Right cardiac atrium (tissue), 5 donors: Measurements from ENCODE around the gene UBR1. TPM values are rescaled to one million over a fixed set of nuclear protein-coding genes. Genes with fewer than 3 reads are reported as not detected.

Source experiments
- ATAC-seq, 2 donors: fragments of 200-7000 bp; cut with Tn5 transposase; one replicate each; pipeline versions ENCODE4 v1.8.0 to v1.9.1; 2020; ENCODE audit warnings: moderate library complexity in 2 of 2, mild to moderate bottlenecking in 1 of 2
- DNase-seq, 3 donors: peaks; one replicate each; pipeline ENCODE4 v3.0.0-alpha.2; 2020
- H3K27ac ChIP-seq: one replicate; pipeline ENCODE4 v1.5.1; 2013; ENCODE audit warnings: mild to moderate bottlenecking, low read length, control low read depth, moderate library complexity
- H3K27me3 ChIP-seq: one replicate; pipeline ENCODE4 v1.6.1; 2013; ENCODE audit not compliant: control insufficient read depth, insufficient read depth
- H3K4me1 ChIP-seq: one replicate; pipeline ENCODE4 v1.6.1; 2013; ENCODE audit warnings: low read length; ENCODE audit not compliant: control insufficient read depth, insufficient read depth
- H3K4me3 ChIP-seq: one replicate; pipeline ENCODE4 v1.5.1; 2013; ENCODE audit warnings: low read length, control low read depth
- H3K9me3 ChIP-seq: one replicate; pipeline ENCODE4 v1.6.1; 2013; ENCODE audit warnings: low read length; ENCODE audit not compliant: control insufficient read depth
- WGBS: extraction: QIAGEN DNeasy Blood & Tissue Kit; methylation state at CpG from one replicate; pipeline ENCODE4 v1.1.7; 2013; 5-methylcytosine and 5-hydroxymethylcytosine counted together
- intact Hi-C, 4 donors: fragments of 100-400 bp; cut with DNase I; formaldehyde crosslinking; loops; one replicate each; pipeline versions ENCODE4 v1.11.0 to v1.14.0; 2022 to 2023
- polyA plus RNA-seq: library from polyadenylated mRNA; stranded (reverse); fragments of 200-250 nt; gene quantifications from one replicate; pipeline ENCODE4 v1.2.3, GENCODE V29; 2013
- total RNA-seq, 4 donors: library from RNA; stranded (reverse); fragmentation: NEBNext Ultra II Directional; extraction: Animal tissue kit (Norgen Biotek cat#: 25700); gene quantifications; one replicate each; pipeline ENCODE4 v1.2.1, GENCODE V29; 2021
- donor health status: healthy with polysubstance abuse.
- donor health status: DM: no; HTN: yes; CAD: no.
- donor health status: DM: no; HTN: no; CAD: no.
- donor health status: DM: no; HTN: yes; CAD: no; lungs with severe emphysema.
- donor health status: DM: yes; HTN: yes; CAD: no.

UBR1 gene
- total and polyA plus RNA-seq, 5 donors = 6.1 to 25.5 (median 20.9) TPM

DNA sequence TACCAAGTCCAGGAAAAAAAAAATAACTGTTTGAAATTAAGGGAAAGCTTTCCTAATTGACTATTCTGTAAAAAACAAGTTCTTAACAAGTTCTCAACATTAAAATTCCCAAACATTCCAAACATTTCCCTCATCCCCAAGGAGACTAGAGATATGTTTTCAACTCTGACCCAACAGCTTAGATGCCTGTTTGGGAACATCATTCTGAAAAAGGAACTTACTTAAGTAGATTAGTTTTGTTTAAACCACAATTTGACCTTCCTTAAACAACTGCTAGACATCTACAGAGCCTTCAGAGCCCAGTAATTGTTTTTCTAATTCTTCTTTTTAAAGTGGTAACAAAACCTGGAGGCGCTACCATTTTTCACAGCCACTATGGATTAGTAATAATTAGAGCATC is 12.8 kb downstream of the UBR1 start:
- 89% methylated on average over 1 of the region's 1 CpG for WGBS
- no peaks in the 10 kb centered on the region for H3K4me1 ChIP-seq
- ATAC-seq (no peak), DNase-seq (no peak)
- H3K9me3 ChIP-seq = no peaks in the 10 kb centered on the region
- intact Hi-C loops = no loop called here
- H3K4me3 ChIP-seq = no peak overlapping the region
- no peaks in the 10 kb centered on the region for H3K27me3 ChIP-seq
- no peak overlapping the region for H3K27ac ChIP-seq

DNA sequence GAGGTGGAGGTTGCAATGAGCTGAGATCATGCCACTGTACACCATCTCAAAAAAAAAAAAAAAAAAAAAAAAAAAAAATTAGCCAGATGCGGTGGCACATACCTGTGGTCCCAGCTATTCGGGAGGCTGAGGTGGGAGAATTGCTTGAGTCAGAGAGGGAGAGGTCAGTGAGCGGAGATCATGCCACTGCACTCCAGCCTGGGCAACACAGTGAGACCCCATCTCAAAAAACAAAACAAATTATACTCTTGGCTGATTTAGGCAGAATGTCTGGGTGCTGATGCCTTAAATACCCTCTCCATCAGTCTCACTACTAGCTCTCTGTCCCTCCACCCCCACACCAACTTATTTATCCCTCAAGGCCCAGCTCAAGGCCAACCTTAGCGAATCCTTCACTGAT is 14.0 kb downstream of the UBR1 start:
- no peak for DNase-seq
- H3K27ac ChIP-seq = peak overlapping the region; percentile 45
- H3K4me1 ChIP-seq = no peaks in the 10 kb centered on the region
- H3K4me3 ChIP-seq = no peak overlapping the region
- no peaks in the 10 kb centered on the region for H3K27me3 ChIP-seq
- intact Hi-C loops = no loop called here
- no peaks in the 10 kb centered on the region for H3K9me3 ChIP-seq
- ATAC-seq = no peak
- WGBS = 98% methylated on average over 4 of the region's 4 CpGs

DNA sequence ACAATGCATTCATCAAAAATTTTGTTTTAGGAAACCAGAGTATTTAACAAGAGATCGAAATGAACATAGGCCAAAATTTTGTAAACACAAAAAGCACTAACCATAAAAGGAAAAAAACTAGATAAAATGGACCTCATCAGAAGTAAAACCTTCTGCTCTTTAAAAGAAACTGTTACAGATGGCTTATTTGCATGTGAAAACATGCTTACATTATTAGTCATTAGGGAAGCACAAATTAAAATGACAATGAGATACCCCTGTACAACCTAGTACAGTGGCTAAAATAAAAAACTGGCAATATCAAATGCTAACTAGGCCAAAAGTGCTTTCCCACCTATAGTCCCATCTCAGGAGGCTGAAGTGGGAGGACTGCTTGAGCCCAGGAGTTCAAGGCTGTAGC is 19.3 kb downstream of the UBR1 start:
- DNase-seq (no peak), ATAC-seq (no peak)
- intact Hi-C loops = no loop called here
- 58% methylated on average over 1 of the region's 1 CpG for WGBS
- Histone ChIP-seq H3K4me1 (peaks cover 2% of the 10 kb centered on the region), H3K4me3 (no peak overlapping the region), H3K27me3 (no peaks in the 10 kb centered on the region), H3K9me3 (no peaks in the 10 kb centered on the region), H3K27ac (no peak overlapping the region)

DNA sequence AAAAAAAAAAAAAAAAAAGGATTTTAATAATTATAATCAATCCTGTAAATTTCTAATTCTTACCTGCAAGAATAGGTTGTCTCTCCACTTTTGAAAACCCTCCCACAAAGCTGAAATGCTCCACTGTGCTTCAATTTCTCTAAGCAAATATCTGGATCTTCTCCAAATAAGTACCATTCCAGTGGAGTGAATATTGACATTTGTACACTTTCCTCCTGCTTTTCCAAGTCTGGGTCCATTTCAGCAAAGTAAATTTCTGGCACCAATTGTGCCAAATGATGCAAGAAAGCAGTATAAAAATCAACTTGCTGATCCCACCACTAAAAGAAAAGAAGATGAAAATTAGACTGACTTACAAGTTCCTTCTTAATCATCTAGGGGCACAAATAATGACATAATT is 19.9 kb downstream of the UBR1 start:
- H3K27me3 ChIP-seq = no peaks in the 10 kb centered on the region
- no peak overlapping the region for H3K27ac ChIP-seq
- ATAC-seq = no peak
- H3K4me3 ChIP-seq = no peak overlapping the region
- intact Hi-C loops = no loop called here
- H3K9me3 ChIP-seq = no peaks in the 10 kb centered on the region
- peaks cover 2% of the 10 kb centered on the region for H3K4me1 ChIP-seq
- DNase-seq = no peak

DNA sequence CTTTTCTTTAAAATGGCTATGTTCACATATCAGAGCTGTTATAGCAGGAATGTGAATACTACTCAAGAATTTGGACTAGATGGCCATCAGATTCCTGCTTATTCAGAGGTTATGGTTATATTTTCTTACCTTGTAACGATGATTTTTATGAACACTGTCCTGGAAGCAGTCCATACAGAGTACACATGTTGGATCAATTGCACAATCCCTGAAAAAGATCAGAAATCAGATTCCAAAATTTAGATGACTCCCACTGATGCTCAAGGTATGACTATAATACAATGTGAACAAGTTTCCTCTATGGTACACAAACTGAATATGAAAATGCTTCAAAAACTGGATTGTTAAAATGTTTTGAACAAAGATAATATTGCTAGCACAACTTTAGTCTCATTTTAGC is 23.3 kb downstream of the UBR1 start:
- DNase-seq (no peak), ATAC-seq (no peak)
- H3K4me3 ChIP-seq = no peak overlapping the region
- no peak overlapping the region for H3K27ac ChIP-seq
- H3K27me3 ChIP-seq = no peaks in the 10 kb centered on the region
- WGBS = 94% methylated on average over 1 of the region's 1 CpG
- H3K4me1 ChIP-seq = peaks cover 2% of the 10 kb centered on the region
- intact Hi-C loops = no loop called here
- H3K9me3 ChIP-seq = no peaks in the 10 kb centered on the region

DNA sequence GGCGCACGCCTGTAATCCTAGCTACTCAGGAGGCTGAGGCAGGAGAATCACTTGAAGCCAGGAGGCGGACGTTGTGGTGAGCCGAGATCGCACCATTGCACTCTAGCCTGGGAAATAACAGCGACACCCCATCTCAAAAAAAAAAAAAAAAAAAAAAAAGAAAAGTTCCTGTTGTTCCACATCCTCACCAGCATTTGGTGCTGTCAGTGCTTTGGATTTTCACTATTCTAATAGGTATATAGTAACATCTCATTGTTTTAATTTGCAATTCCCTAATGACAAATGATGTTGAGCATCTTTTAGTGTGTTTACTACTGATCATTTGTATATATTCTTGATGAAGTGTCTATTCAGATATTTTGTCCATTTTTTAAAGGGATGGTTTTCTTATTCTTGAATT is 24.6 kb downstream of the UBR1 start:
- DNase-seq (no peak), ATAC-seq (no peak)
- Histone ChIP-seq H3K4me3 (no peak overlapping the region), H3K9me3 (no peaks in the 10 kb centered on the region), H3K4me1 (no peaks in the 10 kb centered on the region), H3K27ac (no peak overlapping the region), H3K27me3 (no peaks in the 10 kb centered on the region)
- intact Hi-C loops = no loop called here
- WGBS = 98% methylated on average over 7 of the region's 7 CpGs

DNA sequence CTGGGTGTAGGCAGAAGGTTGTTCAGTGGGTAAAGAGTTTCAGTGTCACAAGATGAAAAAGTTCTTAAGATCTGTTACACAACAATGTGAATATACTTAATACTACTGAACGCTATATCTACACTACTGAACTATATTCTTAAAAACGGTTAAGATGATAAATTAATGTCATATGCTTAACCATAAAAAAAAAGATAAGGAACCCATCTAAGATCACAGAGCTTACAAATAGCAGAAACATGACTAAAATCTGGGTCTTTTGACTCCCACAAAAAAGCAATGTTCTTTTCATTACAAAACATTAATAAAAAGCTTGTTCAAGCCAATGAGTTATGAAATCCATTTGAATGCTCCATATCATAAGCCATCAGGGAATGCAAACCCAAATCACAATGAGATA is 34.4 kb downstream of the UBR1 start:
- Histone ChIP-seq H3K4me1 (no peaks in the 10 kb centered on the region), H3K4me3 (no peak overlapping the region), H3K9me3 (no peaks in the 10 kb centered on the region), H3K27me3 (no peaks in the 10 kb centered on the region), H3K27ac (no peak overlapping the region)
- DNase-seq = no peak
- no peak for ATAC-seq
- intact Hi-C loops = loop anchor here in 1 of 4 donors (5.0 kb wide), 1 partner anchor 34 kb away; no protein-coding TSS in a partner anchor
- 85% methylated on average over 2 of the region's 2 CpGs for WGBS

DNA sequence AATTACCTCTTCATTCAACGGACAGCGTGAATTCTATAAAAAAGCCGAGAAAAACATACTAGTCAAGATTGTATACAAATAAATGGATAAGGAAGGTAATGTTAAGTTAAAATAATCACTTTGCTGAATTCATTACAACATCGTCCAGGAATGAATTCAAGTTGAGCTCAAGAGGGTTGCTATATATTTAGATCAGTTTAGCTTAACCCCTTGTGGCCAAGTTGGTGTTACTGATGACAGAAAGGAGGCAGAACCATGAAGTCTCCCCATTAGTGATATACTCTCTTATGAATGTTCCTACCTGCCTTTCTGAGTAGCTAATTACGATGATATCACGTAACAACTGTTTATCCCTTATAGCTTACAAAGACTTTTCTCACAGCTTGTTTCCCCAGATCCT is 34.9 kb downstream of the UBR1 start:
- DNase-seq (no peak), ATAC-seq (no peak)
- no peak overlapping the region for H3K27ac ChIP-seq
- no peaks in the 10 kb centered on the region for H3K27me3 ChIP-seq
- no peak overlapping the region for H3K4me3 ChIP-seq
- 74% methylated on average over 6 of the region's 6 CpGs for whole genome bisulfite sequencing
- intact Hi-C loops = loop anchor here in 1 of 4 donors (5.0 kb wide), 1 partner anchor 34 kb away; no protein-coding TSS in a partner anchor
- H3K4me1 ChIP-seq = no peaks in the 10 kb centered on the region
- no peaks in the 10 kb centered on the region for H3K9me3 ChIP-seq

DNA sequence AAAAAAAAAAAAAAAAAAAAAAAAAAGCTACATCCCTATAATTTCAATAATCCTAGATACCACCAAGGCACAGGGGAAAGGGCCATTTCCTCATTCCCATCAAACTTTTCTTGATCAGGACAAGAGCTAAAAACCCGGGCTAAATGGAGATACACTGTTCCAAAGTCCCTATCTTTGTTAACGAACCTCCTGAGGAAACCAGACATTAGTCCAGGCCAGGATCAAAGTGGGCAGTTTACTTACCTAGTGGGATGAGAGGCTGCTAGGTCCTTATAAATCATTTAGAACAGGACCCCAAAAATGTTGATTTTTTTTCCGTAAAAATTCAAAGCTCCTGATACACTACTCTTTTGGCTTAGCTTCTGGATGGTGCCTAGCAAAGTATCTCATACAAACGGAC is 35.6 kb downstream of the UBR1 start:
- no peak overlapping the region for H3K4me3 ChIP-seq
- no peaks in the 10 kb centered on the region for H3K4me1 ChIP-seq
- intact Hi-C loops = loop anchor here in 1 of 4 donors (5.0 kb wide), 1 partner anchor 33 kb away; no protein-coding TSS in a partner anchor
- H3K9me3 ChIP-seq = no peaks in the 10 kb centered on the region
- H3K27me3 ChIP-seq = no peaks in the 10 kb centered on the region
- ATAC-seq (no peak), DNase-seq (no peak)
- 71% methylated on average over 4 of the region's 4 CpGs for WGBS
- H3K27ac ChIP-seq = no peak overlapping the region

DNA sequence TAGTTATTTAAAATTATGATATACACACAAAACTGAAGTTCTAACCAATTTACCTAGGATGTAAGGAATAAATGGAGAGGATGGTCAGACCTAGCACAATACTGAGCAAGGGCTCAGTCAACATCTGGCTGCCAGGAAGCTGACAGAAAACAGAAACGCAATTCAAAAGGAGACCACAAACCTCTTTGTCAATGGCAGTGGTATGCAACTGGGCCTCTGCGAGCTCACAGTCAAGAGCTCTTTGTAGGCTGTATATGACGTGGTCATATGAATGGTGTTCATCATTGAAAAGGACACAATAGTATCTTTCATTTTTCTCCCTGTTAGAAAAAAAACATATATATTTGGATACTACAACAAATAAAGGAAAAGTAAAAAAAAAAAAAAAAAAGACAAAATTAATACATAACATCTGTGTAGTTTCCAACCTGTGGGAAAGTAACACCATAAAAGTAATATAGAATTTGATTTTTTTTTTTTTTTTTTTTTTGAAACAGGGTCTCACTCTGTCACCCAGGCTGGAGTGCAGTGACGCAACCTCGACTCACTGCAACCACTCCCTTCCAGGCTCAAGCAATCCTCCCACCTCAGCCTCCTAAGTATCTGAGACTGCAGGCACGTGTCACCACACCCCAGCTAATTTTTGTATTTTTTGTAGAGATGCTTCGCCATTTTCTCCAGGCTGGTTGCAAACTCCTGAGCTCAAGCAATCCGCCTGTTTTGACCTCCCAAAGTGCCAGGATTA is 37.9 kb downstream of the UBR1 start:
- Histone ChIP-seq H3K4me1 (no peaks in the 10 kb centered on the region), H3K27ac (no peak overlapping the region), H3K9me3 (no peaks in the 10 kb centered on the region), H3K27me3 (no peaks in the 10 kb centered on the region), H3K4me3 (no peak overlapping the region)
- intact Hi-C loops = no loop called here
- WGBS = 87% methylated on average over 8 of the region's 8 CpGs
- ATAC-seq (no peak), DNase-seq (no peak)

DNA sequence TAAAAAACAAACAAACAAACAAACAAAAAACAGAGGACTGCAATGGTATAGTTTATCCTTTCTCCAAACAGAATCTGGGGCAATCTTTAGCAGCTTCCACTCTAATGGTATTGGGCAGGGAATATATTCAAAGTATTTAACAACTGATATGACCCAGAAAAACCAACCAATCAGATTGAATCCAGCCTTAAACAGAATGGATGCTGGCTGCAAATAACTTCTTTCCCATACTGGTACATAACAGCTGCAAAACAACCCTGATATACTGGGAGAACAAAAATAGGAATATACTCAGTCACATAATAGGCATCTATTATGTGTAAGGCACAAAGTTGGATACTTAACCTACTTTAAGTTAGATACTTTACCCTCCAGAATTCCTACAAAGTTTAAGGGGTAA is 49.1 kb downstream of the UBR1 start:
- ATAC-seq (no peak), DNase-seq (no peak)
- no peaks in the 10 kb centered on the region for H3K9me3 ChIP-seq
- H3K27ac ChIP-seq = no peak overlapping the region
- H3K27me3 ChIP-seq = no peaks in the 10 kb centered on the region
- no peak overlapping the region for H3K4me3 ChIP-seq
- intact Hi-C loops = no loop called here
- no peaks in the 10 kb centered on the region for H3K4me1 ChIP-seq

DNA sequence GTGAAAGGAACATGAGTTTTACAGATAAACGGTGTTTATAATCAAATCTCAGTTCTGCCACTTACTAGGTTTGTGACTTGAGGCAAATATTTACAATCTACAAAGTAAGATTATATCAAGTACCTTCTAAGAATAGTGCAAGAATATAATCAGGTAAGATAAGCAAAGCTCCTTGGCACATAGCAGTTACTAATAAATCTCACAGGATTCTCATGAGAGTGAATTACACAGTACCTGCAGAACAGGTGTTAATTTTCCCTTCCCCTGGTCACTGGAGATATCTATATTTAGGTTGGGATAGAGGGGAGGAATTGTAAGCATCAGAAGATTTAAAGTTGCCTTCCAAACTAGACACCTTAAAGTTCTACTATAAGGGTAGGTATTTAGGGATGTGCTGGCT is 53.0 kb downstream of the UBR1 start:
- no peak overlapping the region for H3K4me3 ChIP-seq
- whole genome bisulfite sequencing = 73% methylated on average over 1 of the region's 1 CpG
- intact Hi-C loops = no loop called here
- H3K27ac ChIP-seq = no peak overlapping the region
- H3K4me1 ChIP-seq = no peaks in the 10 kb centered on the region
- H3K9me3 ChIP-seq = no peaks in the 10 kb centered on the region
- no peaks in the 10 kb centered on the region for H3K27me3 ChIP-seq
- DNase-seq (no peak), ATAC-seq (no peak)
